PC-3 (cell line): Measurements from ENCODE around the gene CFAP410. TPM values are rescaled to one million over a fixed set of nuclear protein-coding genes. Genes with fewer than 3 reads are reported as not detected.

Experiments
- ATAC-seq: fragments of 200-7000 bp; cut with Tn5 transposase; 2 replicates; pipeline ENCODE4 v1.9.1; 2020; ENCODE audit warnings: mild to moderate bottlenecking, moderate library complexity
- BruUV-seq: library from RNA; stranded (reverse); fragments of 400-500 nt; replicated peaks from 2 replicates; lab custom pipeline; 2021; lab: Mats Ljungman, UMichigan
- CTCF ChIA-PET: fragments of 300-600 bp; sonication (Branson Sonifier 250); formaldehyde crosslinking; loops from one replicate; lab custom pipeline; 2022; ENCODE audit warnings: antibody characterized with exemption; lab: Charles Lee
- POLR2A ChIA-PET: fragments of 300-600 bp; sonication (Branson Sonifier 250); formaldehyde crosslinking; loops from one replicate; lab custom pipeline; 2022; ENCODE audit warnings: antibody characterized with exemption; ENCODE audit not compliant: unreplicated experiment; lab: Charles Lee
- DNase-seq: peaks from one replicate; pipeline ENCODE4 v3.0.0-alpha.2; 2015
- H2AFZ ChIP-seq: fragments of 300-600 bp; sonication (generic); 2 replicates; pipeline ENCODE4 v1.6.0; 2016; ENCODE audit warnings: antibody characterized with exemption, low read length
- H3F3A ChIP-seq: fragments of 300-600 bp; sonication (generic); one replicate; pipeline ENCODE4 v1.6.0; 2017; ENCODE audit warnings: antibody characterized with exemption, low read length, control low read depth, mild to moderate bottlenecking; ENCODE audit not compliant: unreplicated experiment
- H3K27ac ChIP-seq: fragments of 300-600 bp; sonication (generic); 2 replicates; pipeline ENCODE4 v1.5.1; 2016; ENCODE audit warnings: mild to moderate bottlenecking, low read length
- H3K27me3 ChIP-seq: fragments of 300-600 bp; sonication (generic); 2 replicates; pipeline ENCODE4 v1.6.1; 2016; ENCODE audit warnings: low read length, mixed read lengths
- H3K36me3 ChIP-seq: fragments of 300-600 bp; sonication (generic); 2 replicates; pipeline ENCODE4 v1.6.1; 2016; ENCODE audit warnings: low read depth, mixed run types, low read length, mixed read lengths
- H3K4me1 ChIP-seq: fragments of 300-600 bp; sonication (generic); 2 replicates; pipeline ENCODE4 v1.5.1; 2016; ENCODE audit warnings: low read length; ENCODE audit not compliant: insufficient read depth
- H3K4me2 ChIP-seq: fragments of 300-600 bp; sonication (generic); 2 replicates; pipeline ENCODE4 v1.6.0; 2016; ENCODE audit warnings: low read length
- H3K4me3 ChIP-seq: fragments of 300-600 bp; sonication (generic); 2 replicates; pipeline ENCODE4 v1.5.1; 2016; ENCODE audit warnings: mild to moderate bottlenecking, low read length, mixed read lengths
- H3K79me2 ChIP-seq: fragments of 300-600 bp; sonication (generic); 2 replicates; pipeline ENCODE4 v1.6.1; 2017; ENCODE audit warnings: low read length, mixed read lengths
- H3K9ac ChIP-seq: fragments of 300-600 bp; sonication (generic); 2 replicates; pipeline ENCODE4 v1.6.0; 2016; ENCODE audit warnings: mild to moderate bottlenecking, low read length
- H3K9me2 ChIP-seq: fragments of 300-600 bp; sonication (generic); replicated peaks from 2 replicates; pipeline ENCODE4 v1.6.1; 2016; ENCODE audit warnings: mixed run types, low read length, mixed read lengths
- H3K9me3 ChIP-seq: fragments of 300-600 bp; sonication (generic); 2 replicates; pipeline ENCODE4 v1.6.1; 2016; ENCODE audit warnings: low read length, mixed read lengths
- H4K20me1 ChIP-seq: fragments of 300-600 bp; sonication (generic); 2 replicates; pipeline ENCODE4 v1.6.1; 2016; ENCODE audit warnings: low read length, mixed read lengths
- CTCF ChIP-seq: fragments of 300-600 bp; sonication (generic); conservative IDR thresholded peaks from 2 replicates; pipeline ENCODE4 v1.5.1; 2017; ENCODE audit warnings: antibody characterized with exemption, low read depth, mild to moderate bottlenecking, low read length
- EZH2 ChIP-seq: fragments of 300-600 bp; sonication (generic); IDR thresholded peaks from one replicate; pipeline ENCODE4 v1.6.1; 2017; ENCODE audit warnings: antibody characterized with exemption, mild to moderate bottlenecking, low read length; ENCODE audit not compliant: unreplicated experiment
- EZH2phosphoT487 ChIP-seq: fragments of 300-600 bp; sonication (generic); IDR thresholded peaks from 2 replicates; pipeline ENCODE4 v1.6.1; 2018; ENCODE audit warnings: mild to moderate bottlenecking, antibody characterized with exemption, low read length, borderline replicate concordance
- intact Hi-C: fragments of 100-400 bp; cut with micrococcal nuclease; formaldehyde crosslinking; loops from 2 replicates; pipeline ENCODE4 v1.9.0; 2023
- total RNA-seq: library from RNA; depleted of rRNA; stranded (reverse); fragments of >200 nt; gene quantifications from 2 replicates; pipeline ENCODE4 v1.2.3, GENCODE V29; 2014

The CFAP410 gene
- total RNA-seq, 1 experiment from 2014 or later: 18.4 TPM

DNA sequence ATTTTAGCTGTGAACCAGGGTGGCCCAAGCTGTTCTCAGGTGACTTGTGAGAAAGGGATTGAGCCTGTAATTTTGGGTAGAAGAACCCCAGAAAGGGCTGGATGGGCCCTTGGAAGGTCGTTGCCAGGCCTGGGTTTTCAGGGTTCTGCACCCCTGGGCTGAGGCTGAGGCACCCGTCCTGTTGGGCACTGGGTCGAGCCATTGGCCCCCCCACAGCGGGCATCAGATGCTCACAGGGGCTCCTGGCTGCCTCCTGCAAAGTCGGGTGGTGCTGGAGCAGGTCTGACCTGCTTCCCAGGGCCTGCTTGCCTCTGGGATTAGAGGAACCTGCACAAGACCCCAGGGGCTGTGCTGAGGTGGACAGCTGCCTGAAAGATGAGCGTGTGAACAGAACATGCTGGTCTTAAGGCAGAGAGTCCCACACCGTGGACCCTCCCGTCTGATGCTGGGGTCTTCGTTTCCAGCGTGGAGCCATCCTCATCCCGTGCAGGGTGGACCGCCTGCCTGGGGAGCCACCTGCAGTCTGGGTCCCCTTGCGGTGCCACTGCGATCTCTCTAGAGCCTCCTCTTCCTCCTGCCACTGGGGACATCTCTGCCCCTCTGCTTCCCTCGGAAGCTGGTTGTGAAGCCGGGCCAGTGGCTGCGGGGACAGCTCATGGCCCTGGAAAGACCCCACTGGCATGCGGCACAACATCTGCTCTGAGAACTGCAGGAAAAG, 12.5 kb upstream of the CFAP410 start:
- H3K27me3 ChIP-seq: peaks cover 37% of the 10 kb centered on the region
- no peaks in the 10 kb centered on the region for H3K79me2 ChIP-seq
- no peak for TF ChIP-seq EZH2phosphoT487
- no peak for TF ChIP-seq EZH2
- TF ChIP-seq CTCF: no peak
- no peaks in the 10 kb centered on the region for H3F3A ChIP-seq
- no peaks in the 10 kb centered on the region for H3K36me3 ChIP-seq
- ATAC-seq (no peak), DNase-seq (no peak)
- POLR2A ChIA-PET: no interaction called here
- no peaks in the 10 kb centered on the region for H3K9me3 ChIP-seq
- no peak overlapping the region for H3K4me3 ChIP-seq
- no TSS peak for BruUV-seq
- no peak overlapping the region for H2AFZ ChIP-seq
- H3K4me2 ChIP-seq: no peak overlapping the region
- no peaks in the 10 kb centered on the region; the same call in 1 of the 2 replicates for H3K4me1 ChIP-seq
- intact Hi-C loops: no loop called here
- H3K9ac ChIP-seq: no peak overlapping the region
- CTCF ChIA-PET: no interaction called here
- H4K20me1 ChIP-seq: no peaks in the 10 kb centered on the region
- H3K27ac ChIP-seq: no peak overlapping the region
- H3K9me2 ChIP-seq: no peaks in the 10 kb centered on the region

GRCh38 chr21:44350773-44351481, 11.7 kb upstream of the CFAP410 start:
- BruUV-seq: no TSS peak
- Histone ChIP-seq H3K79me2 (no peaks in the 10 kb centered on the region), H3K9me2 (no peaks in the 10 kb centered on the region), H3K9ac (no peak overlapping the region), H3K27ac (no peak overlapping the region), H3K4me1 (no peaks in the 10 kb centered on the region; the same call in 1 of the 2 replicates), H4K20me1 (no peaks in the 10 kb centered on the region), H3K9me3 (no peaks in the 10 kb centered on the region), H3K4me2 (no peak overlapping the region), H3K36me3 (no peaks in the 10 kb centered on the region), H3K4me3 (no peak overlapping the region), H2AFZ (no peak overlapping the region), H3K27me3 (peaks cover 37% of the 10 kb centered on the region), H3F3A (no peaks in the 10 kb centered on the region)
- ChIA-PET CTCF (no interaction called here), POLR2A (interaction anchor here (0.5 kb wide), 1 partner anchor 13 kb away, joined by 5 read pairs; no protein-coding TSS in a partner anchor)
- no peak for TF ChIP-seq EZH2
- DNase-seq (no peak), ATAC-seq (no peak)
- intact Hi-C loops: no loop called here

DNA sequence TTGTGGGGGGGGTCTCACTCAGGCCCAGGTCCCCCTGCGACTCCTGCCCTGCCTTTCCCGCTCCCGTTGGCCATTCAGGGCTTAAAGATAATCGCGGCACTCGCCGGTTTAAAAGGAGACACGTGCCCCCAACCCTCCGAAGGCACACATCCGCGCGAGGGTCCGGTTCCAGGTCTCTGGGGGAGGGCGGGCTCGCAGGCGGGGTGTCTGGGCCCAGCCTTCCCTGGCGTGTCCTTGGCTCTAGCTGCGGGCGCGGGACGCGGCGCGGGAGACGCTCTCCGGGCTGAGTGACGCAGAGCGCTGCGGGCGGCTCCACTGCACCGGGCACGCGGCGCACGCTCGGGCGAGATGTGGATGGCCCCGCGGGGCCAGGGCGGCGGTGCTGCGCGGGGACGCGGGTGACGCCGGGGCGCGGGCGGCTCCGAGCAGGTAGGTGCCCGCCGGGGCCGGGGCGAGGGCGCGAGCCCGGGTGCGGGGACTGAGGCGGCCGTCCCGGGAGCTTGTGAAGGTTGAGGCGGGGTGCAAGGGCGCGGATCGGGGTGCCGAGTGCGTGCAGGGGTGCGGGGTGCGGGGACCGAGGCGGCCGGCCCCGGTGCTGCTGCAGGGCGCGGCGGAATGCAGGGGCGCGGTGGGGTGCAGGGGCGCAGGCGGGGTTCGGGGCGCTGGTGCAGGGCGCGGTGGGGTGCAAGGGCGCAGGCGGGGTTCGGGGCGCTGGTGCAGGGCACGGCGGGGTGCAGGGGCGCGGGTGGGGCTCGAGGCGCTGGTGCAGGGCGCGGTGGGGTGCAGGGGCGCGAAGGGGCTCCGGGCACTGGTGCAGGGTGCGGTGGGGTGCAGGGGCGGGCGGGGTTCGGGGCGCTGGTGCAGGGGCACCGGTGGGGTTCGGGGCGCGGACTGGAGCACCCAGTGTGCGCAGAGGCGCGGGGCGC, 10.9 kb upstream of the CFAP410 start:
- Histone ChIP-seq H3K4me2 (no peak overlapping the region), H3K9me3 (no peaks in the 10 kb centered on the region), H3K27me3 (peaks cover 37% of the 10 kb centered on the region), H2AFZ (no peak overlapping the region), H3K27ac (no peak overlapping the region), H4K20me1 (no peaks in the 10 kb centered on the region), H3K36me3 (no peaks in the 10 kb centered on the region), H3K4me3 (no peak overlapping the region), H3K79me2 (no peaks in the 10 kb centered on the region), H3F3A (no peaks in the 10 kb centered on the region), H3K9me2 (no peaks in the 10 kb centered on the region), H3K9ac (no peak overlapping the region), H3K4me1 (no peaks in the 10 kb centered on the region; the same call in 1 of the 2 replicates)
- POLR2A ChIA-PET: no interaction called here
- no TSS peak for BruUV-seq
- CTCF ChIA-PET: no interaction called here
- intact Hi-C loops: no loop called here
- no peak for DNase-seq
- TF ChIP-seq CTCF: no peak
- TF ChIP-seq EZH2: no peak
- no peak for TF ChIP-seq EZH2phosphoT487
- ATAC-seq: no peak
